SK-N-SH (cell line): ENCODE measurements around the gene PCNX1. TPM values are rescaled to one million over a fixed set of nuclear protein-coding genes. Genes with fewer than 3 reads are reported as not detected.

Source experiments
- CTCF ChIA-PET: fragments of 300-600, 350-600 bp; formaldehyde crosslinking; extraction: SDS; loops from one replicate; lab custom pipeline; 2021; lab: Yijun Ruan, JAX
- POLR2A ChIA-PET: fragments of 350-600 bp; sonication (Branson Sonifier 250); formaldehyde crosslinking; extraction: SDS; loops from one replicate; lab custom pipeline; 2020; ENCODE audit warnings: antibody characterized with exemption, inconsistent platforms; lab: Yijun Ruan, JAX
- DNase-seq: peaks from one replicate; pipeline ENCODE4 v3.0.0; 2012
- H2AFZ ChIP-seq: fragments of 200-600 bp; sonication (generic); 2 replicates; pipeline ENCODE4 v1.8.1; 2016; ENCODE audit warnings: antibody characterized with exemption, mild to moderate bottlenecking, low read depth
- H3F3A ChIP-seq: fragments of 200-600 bp; sonication (generic); replicated peaks from 2 replicates; pipeline ENCODE3; 2016; ENCODE audit warnings: antibody characterized with exemption, mild to moderate bottlenecking; ENCODE audit not compliant: insufficient read depth
- H3K27ac ChIP-seq, 2 experiments: fragments of 200-500 bp in 1 of 2; fragments of 200-600 bp in 1 of 2; sonication (Bioruptor generic) in 1 of 2; sonication (generic), shearing (Covaris generic) in 1 of 2; 2 replicates each; pipeline versions ENCODE4 v1.5.1 to v1.6.1; 2014 to 2016; ENCODE audit warnings: low read depth in 2 of 2, inconsistent platforms in 1 of 2, low read length in 1 of 2, mild to moderate bottlenecking in 1 of 2, mixed read lengths in 1 of 2
- H3K27me3 ChIP-seq: fragments of 200-600 bp; sonication (generic), shearing (Covaris generic); 2 replicates; pipeline ENCODE4 v1.6.1; 2016; ENCODE audit warnings: mixed run types; ENCODE audit not compliant: insufficient read depth
- H3K36me3 ChIP-seq, 2 experiments: fragments of 200-500 bp in 1 of 2; fragments of 200-600 bp in 1 of 2; sonication (Bioruptor generic) in 1 of 2; sonication (generic) in 1 of 2; replicated peaks in 1 of 2; 2 replicates each; pipeline versions ENCODE3 to v1.5.1; 2014 to 2016; ENCODE audit warnings: low read length in 1 of 2, mild to moderate bottlenecking in 1 of 2; ENCODE audit not compliant: insufficient read depth in 2 of 2, control insufficient read depth in 1 of 2
- H3K4me1 ChIP-seq, 2 experiments: fragments of 200-500 bp in 1 of 2; fragments of 200-600 bp in 1 of 2; sonication (Bioruptor generic) in 1 of 2; sonication (generic), shearing (Covaris generic) in 1 of 2; 2 replicates each; pipeline versions ENCODE4 v1.5.1 to v1.6.1; 2014 to 2016; ENCODE audit warnings: low read depth in 1 of 2, low read length in 1 of 2, mixed run types in 1 of 2; ENCODE audit not compliant: insufficient read depth in 2 of 2, control insufficient read depth in 1 of 2
- H3K4me2 ChIP-seq: fragments of 200-600 bp; sonication (generic), shearing (Covaris generic); 2 replicates; pipeline ENCODE4 v1.6.1; 2017; ENCODE audit warnings: mixed run types
- H3K4me3 ChIP-seq, 2 experiments: fragments of 200-500 bp in 1 of 2; fragments of 200-600 bp in 1 of 2; sonication (Bioruptor generic) in 1 of 2; sonication (generic), shearing (Covaris generic) in 1 of 2; 2 replicates each; pipeline versions ENCODE4 v1.5.1 to v1.8.1; 2014 to 2016; ENCODE audit warnings: low read depth in 2 of 2, inconsistent platforms in 1 of 2, low read length in 1 of 2, mild to moderate bottlenecking in 1 of 2, mixed read lengths in 1 of 2, moderate library complexity in 1 of 2
- H3K79me2 ChIP-seq: fragments of 200-600 bp; sonication (generic); 2 replicates; pipeline ENCODE4 v1.8.1; 2017; ENCODE audit warnings: mild to moderate bottlenecking; ENCODE audit not compliant: insufficient read depth
- H3K9ac ChIP-seq: fragments of 200-600 bp; sonication (generic); 2 replicates; pipeline ENCODE4 v1.6.1; 2017; ENCODE audit warnings: mixed run types
- H3K9me2 ChIP-seq: fragments of 200-600 bp; sonication (generic); 2 replicates; pipeline ENCODE4 v1.6.1; 2017; ENCODE audit warnings: mixed run types
- H3K9me3 ChIP-seq: fragments of 200-600 bp; sonication (generic); 2 replicates; pipeline ENCODE4 v1.6.1; 2017; ENCODE audit warnings: mixed run types, mild to moderate bottlenecking, moderate library complexity
- H4K20me1 ChIP-seq: fragments of 200-600 bp; sonication (generic); 2 replicates; pipeline ENCODE4 v1.6.1; 2017; ENCODE audit warnings: mild to moderate bottlenecking, mixed run types; ENCODE audit not compliant: insufficient read depth
- CHD2 ChIP-seq: fragments of 150-350 bp; IDR thresholded peaks from 2 replicates; pipeline ENCODE4 v1.6.1; 2018; ENCODE audit warnings: low read length; ENCODE audit not compliant: partially characterized antibody
- ELF1 ChIP-seq: IDR thresholded peaks from 2 replicates; pipeline ENCODE4 v1.4.0; 2012
- EP300 ChIP-seq, 2 experiments: IDR thresholded peaks; 2 replicates each; pipeline versions ENCODE4 v1.4.0 to v1.6.1; 2012; ENCODE audit warnings: borderline replicate concordance in 1 of 2, low read depth in 1 of 2, low read length in 1 of 2
- EZH2phosphoT487 ChIP-seq: fragments of 200-600 bp; sonication (generic); IDR thresholded peaks from 2 replicates; pipeline ENCODE4 v1.6.1; 2017; ENCODE audit warnings: low read depth, mixed run types, mild to moderate bottlenecking, antibody characterized with exemption, moderate library complexity, borderline replicate concordance
- FOSL2 ChIP-seq: IDR thresholded peaks from 2 replicates; pipeline ENCODE4 v1.4.0; 2012; ENCODE audit warnings: low read depth, mild to moderate bottlenecking, moderate library complexity, borderline replicate concordance
- FOXM1 ChIP-seq: IDR thresholded peaks from 2 replicates; pipeline ENCODE4 v1.4.0; 2012; ENCODE audit warnings: low read depth, mild to moderate bottlenecking
- GABPA ChIP-seq: IDR thresholded peaks from 2 replicates; pipeline ENCODE4 v1.4.0; 2012; ENCODE audit warnings: low read depth, mild to moderate bottlenecking
- GATA2 ChIP-seq: sonication (generic); formaldehyde crosslinking; IDR thresholded peaks from 2 replicates; pipeline ENCODE4 v1.5.0; 2020; ENCODE audit warnings: mild to moderate bottlenecking, missing genetic modification reagents
- MEF2A ChIP-seq: IDR thresholded peaks from 2 replicates; pipeline ENCODE4 v1.4.0; 2012; ENCODE audit warnings: low read depth, borderline replicate concordance
- MXI1 ChIP-seq: IDR thresholded peaks from 2 replicates; pipeline ENCODE4 v1.6.1; 2012; ENCODE audit warnings: mild to moderate bottlenecking, low read depth, low read length, improper control_type of control experiment
- NFIC ChIP-seq: IDR thresholded peaks from 2 replicates; pipeline ENCODE4 v1.4.0; 2012; ENCODE audit warnings: borderline replicate concordance
- RXRA ChIP-seq: IDR thresholded peaks from 2 replicates; pipeline ENCODE4 v1.4.0; 2012; ENCODE audit warnings: low read depth, mild to moderate bottlenecking, borderline replicate concordance
- TCF12 ChIP-seq: IDR thresholded peaks from 2 replicates; pipeline ENCODE4 v1.4.0; 2012
- WGBS: methylation state at CpG from one replicate; pipeline ENCODE4 v1.1.6; 2017; ENCODE audit warnings: low lambda C conversion rate; 5-methylcytosine and 5-hydroxymethylcytosine counted together
- polyA plus RNA-seq, 3 experiments: library from polyadenylated mRNA; depleted of rRNA; stranded (reverse); fragments of >200 nt; gene quantifications; 2 replicates each; pipeline ENCODE4 v1.2.3, GENCODE V29; 2012
- TF ChIP-seq, protein P1 (sequence below): fragments of 150-350 bp; IDR thresholded peaks from 2 replicates; pipeline ENCODE4 v1.6.1; 2016; ENCODE audit warnings: mild to moderate bottlenecking, low read depth, low read length
- TF ChIP-seq, protein P2 (sequence below): IDR thresholded peaks from 2 replicates; pipeline ENCODE4 v1.4.0; 2012; ENCODE audit warnings: low read depth, borderline replicate concordance
- TF ChIP-seq, protein P3 (sequence below): IDR thresholded peaks from 2 replicates; pipeline ENCODE4; 2012

Gene PCNX1
- polyA plus RNA-seq, 1 of the 3 experiments (the other 2 are of a cell fraction), result 9.4 TPM

DNA sequence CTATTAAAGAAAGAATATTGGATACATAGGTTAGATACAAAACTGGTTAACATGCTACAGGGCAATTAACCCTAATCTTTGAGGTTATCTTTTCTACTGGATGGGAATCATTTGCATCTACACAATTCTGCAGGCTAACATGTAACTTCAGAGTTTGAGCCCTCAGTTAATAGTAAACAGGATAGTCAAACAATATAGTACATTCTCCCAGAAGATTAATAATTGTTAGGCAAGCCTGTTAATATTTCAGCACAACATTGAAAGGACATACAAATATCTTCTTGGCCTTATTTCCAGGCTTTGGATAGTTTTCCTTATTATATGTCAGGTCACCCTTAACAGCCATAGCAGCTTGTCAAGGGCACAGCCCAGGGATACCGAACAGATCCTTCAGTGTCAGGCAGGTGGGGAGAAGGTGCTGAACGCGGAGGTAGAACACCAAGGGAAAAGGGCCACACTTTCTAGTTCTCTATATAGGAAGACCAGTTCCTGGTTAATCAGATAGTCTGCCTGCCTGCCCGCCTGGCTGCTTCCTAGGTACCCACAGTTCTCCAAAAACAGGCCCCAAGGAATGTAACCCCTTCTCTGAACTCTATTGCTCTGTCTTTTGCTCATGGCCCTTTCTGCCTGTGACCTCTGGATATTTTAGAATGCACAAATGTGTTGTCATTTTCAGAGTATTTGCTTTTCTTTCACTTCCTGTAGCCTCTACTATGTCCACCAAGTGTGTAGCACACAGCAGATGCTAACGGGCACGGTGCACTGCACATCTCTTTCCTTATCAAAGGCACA is 256.0 kb downstream of the PCNX1 start:
- no peaks in the 10 kb centered on the region for H3F3A ChIP-seq
- H3K9me3 ChIP-seq, result no peaks in the 10 kb centered on the region
- WGBS, result 71% methylated on average over 6 of the region's 6 CpGs
- H3K27ac ChIP-seq, result no peak overlapping the region
- no peak for TF ChIP-seq CHD2
- TF ChIP-seq EZH2phosphoT487, result no peak
- H3K9me2 ChIP-seq, result no peaks in the 10 kb centered on the region
- H3K9ac ChIP-seq, result no peak overlapping the region
- H3K79me2 ChIP-seq, result no peaks in the 10 kb centered on the region
- no peaks in the 10 kb centered on the region for H3K27me3 ChIP-seq
- POLR2A ChIA-PET, result no interaction called here
- H4K20me1 ChIP-seq, result no peaks in the 10 kb centered on the region
- H3K36me3 ChIP-seq, result no peaks in the 10 kb centered on the region
- no peak overlapping the region for H3K4me3 ChIP-seq
- no peak overlapping the region for H2AFZ ChIP-seq
- peaks cover 0 to 12% of the 10 kb centered on the region in 2 experiments; a peak in 1 of 4 replicates for H3K4me1 ChIP-seq
- no peak overlapping the region for H3K4me2 ChIP-seq
- CTCF ChIA-PET, result no interaction called here
- DNase-seq, result no peak

DNA sequence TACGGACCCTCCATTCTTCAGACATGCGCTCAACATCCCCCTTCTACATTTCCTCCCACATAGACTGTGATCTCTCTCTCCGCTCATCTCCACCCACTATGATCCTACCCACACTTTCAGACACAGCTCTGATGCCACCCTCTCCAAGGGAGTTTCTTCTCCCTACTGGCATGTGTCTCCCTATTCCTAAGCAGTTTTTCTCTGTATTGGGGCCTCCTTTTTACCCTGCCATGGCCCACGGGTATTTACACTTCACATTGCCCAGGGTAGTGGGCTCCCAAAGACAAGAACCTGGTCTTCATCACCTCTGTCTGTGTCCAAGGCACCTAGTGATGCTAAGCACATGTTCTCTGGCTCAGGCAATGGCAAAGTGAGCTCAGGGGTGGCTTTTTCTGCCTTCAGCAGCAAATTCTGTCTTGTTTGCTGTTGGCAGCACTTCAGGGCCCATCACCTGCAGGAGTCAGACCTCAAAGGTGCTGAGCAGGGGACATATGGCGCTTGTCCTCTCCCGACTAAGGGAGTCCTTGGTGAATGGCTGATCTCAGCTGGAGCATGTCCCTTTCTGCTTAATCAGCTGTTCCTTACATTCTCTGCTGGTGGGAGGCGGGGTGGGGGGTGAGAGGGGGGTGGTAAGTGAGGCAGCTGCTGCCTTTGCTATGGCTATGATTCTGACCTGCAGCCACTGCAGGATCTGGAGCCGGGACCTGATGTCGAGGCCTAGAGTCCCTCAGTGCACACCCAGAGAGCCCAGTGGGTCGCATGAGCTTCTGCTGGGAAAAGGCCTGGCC is 256.8 kb downstream of the PCNX1 start:
- POLR2A ChIA-PET, result no interaction called here
- H3K27ac ChIP-seq, result no peak overlapping the region

More for the DNA sequence above, 256.8 kb downstream of the PCNX1 start:
- no peak overlapping the region for H3K4me2 ChIP-seq
- H2AFZ ChIP-seq, result no peak overlapping the region
- 73% methylated on average over 7 of the region's 10 CpGs for WGBS
- peaks cover 0 to 12% of the 10 kb centered on the region in 2 experiments; a peak in 1 of 4 replicates for H3K4me1 ChIP-seq
- no peak overlapping the region for H3K9ac ChIP-seq
- H3F3A ChIP-seq, result no peaks in the 10 kb centered on the region
- H3K9me3 ChIP-seq, result no peaks in the 10 kb centered on the region
- TF ChIP-seq EP300 (IDR thresholded peaks at IDR 0.05; ENCODE audit: borderline replicate concordance in 1 of 2, low read depth in 1 of 2, low read length in 1 of 2) (no peak), FOXM1 (no peak), NFIC (no peak), GABPA (no peak), MEF2A (no peak), ELF1 (no peak), RXRA (no peak), TCF12 (no peak), FOSL2 (no peak), EZH2phosphoT487 (no peak), GATA2 (CRISPR knock-in tag) (no peak), MXI1 (no peak)
- TF ChIP-seq, protein P1, sequence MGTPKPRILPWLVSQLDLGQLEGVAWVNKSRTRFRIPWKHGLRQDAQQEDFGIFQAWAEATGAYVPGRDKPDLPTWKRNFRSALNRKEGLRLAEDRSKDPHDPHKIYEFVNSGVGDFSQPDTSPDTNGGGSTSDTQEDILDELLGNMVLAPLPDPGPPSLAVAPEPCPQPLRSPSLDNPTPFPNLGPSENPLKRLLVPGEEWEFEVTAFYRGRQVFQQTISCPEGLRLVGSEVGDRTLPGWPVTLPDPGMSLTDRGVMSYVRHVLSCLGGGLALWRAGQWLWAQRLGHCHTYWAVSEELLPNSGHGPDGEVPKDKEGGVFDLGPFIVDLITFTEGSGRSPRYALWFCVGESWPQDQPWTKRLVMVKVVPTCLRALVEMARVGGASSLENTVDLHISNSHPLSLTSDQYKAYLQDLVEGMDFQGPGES, result no peak
- TF ChIP-seq, protein P2, sequence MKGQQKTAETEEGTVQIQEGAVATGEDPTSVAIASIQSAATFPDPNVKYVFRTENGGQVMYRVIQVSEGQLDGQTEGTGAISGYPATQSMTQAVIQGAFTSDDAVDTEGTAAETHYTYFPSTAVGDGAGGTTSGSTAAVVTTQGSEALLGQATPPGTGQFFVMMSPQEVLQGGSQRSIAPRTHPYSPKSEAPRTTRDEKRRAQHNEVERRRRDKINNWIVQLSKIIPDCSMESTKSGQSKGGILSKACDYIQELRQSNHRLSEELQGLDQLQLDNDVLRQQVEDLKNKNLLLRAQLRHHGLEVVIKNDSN, result no peak
- TF ChIP-seq, protein P3, sequence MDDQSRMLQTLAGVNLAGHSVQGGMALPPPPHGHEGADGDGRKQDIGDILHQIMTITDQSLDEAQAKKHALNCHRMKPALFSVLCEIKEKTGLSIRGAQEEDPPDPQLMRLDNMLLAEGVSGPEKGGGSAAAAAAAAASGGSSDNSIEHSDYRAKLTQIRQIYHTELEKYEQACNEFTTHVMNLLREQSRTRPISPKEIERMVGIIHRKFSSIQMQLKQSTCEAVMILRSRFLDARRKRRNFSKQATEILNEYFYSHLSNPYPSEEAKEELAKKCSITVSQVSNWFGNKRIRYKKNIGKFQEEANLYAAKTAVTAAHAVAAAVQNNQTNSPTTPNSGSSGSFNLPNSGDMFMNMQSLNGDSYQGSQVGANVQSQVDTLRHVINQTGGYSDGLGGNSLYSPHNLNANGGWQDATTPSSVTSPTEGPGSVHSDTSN, result no peak
- CTCF ChIA-PET, result interaction anchor here (1.3 to 1.7 kb wide), 3 partner anchors 26 to 589 kb away, joined by 3 to 6 read pairs (median 4); no protein-coding TSS in a partner anchor
- H4K20me1 ChIP-seq, result no peaks in the 10 kb centered on the region
- no peaks in the 10 kb centered on the region for H3K27me3 ChIP-seq
- DNase-seq, result no peak
- no peaks in the 10 kb centered on the region for H3K79me2 ChIP-seq
- no peaks in the 10 kb centered on the region for H3K36me3 ChIP-seq
- no peak overlapping the region for H3K4me3 ChIP-seq
- no peaks in the 10 kb centered on the region for H3K9me2 ChIP-seq
